HEK293 (cell line): ENCODE results near the gene ANO1.

Experiments used
- CTCF ChIA-PET: fragments of 350-600 bp; formaldehyde crosslinking; extraction: SDS; loops from one replicate; lab custom pipeline; 2021; ENCODE audit warnings: antibody characterized with exemption; lab: Yijun Ruan, JAX
- POLR2A ChIA-PET: fragments of 300-600 bp; formaldehyde crosslinking; extraction: SDS; loops from one replicate; lab custom pipeline; 2020; ENCODE audit warnings: antibody characterized with exemption, inconsistent platforms; lab: Yijun Ruan, JAX
- H3K27ac ChIP-seq: fragments of 200-500 bp; sonication (Bioruptor generic); 2 replicates; pipeline ENCODE4 v1.5.1; 2014; ENCODE audit warnings: low read depth, low read length, control low read depth, inconsistent platforms; ENCODE audit errors: extremely low read depth
- H3K36me3 ChIP-seq, 2 experiments: fragments of 200-500 bp in 1 of 2; sonication (Bioruptor generic) in 1 of 2; 1 replicate in 1 of 2; 2 replicates in 1 of 2; pipeline ENCODE4 v1.5.1; 2014 to 2017; ENCODE audit warnings: inconsistent platforms in 2 of 2, low read length in 2 of 2; ENCODE audit not compliant: control insufficient read depth in 2 of 2, insufficient read depth in 1 of 2
- H3K4me1 ChIP-seq: fragments of 200-500 bp; sonication (Bioruptor generic); 2 replicates; pipeline ENCODE4 v1.5.1; 2014; ENCODE audit warnings: mild to moderate bottlenecking, low read length, inconsistent platforms; ENCODE audit not compliant: control insufficient read depth, insufficient read depth
- H3K4me3 ChIP-seq: 2 replicates; pipeline ENCODE4 v1.5.1; 2011; ENCODE audit warnings: low read depth, mild to moderate bottlenecking, control low read depth, low read length, moderate library complexity
- H3K9me3 ChIP-seq: fragments of 200-500 bp; sonication (Bioruptor generic); 2 replicates; pipeline ENCODE4 v1.5.1; 2014; ENCODE audit warnings: low read depth, low read length, inconsistent platforms; ENCODE audit not compliant: control insufficient read depth, insufficient read depth
- EGR2 ChIP-seq: fragments of 450-650 bp; formaldehyde crosslinking; IDR thresholded peaks from 2 replicates; pipeline ENCODE4 v1.5.1; 2016; ENCODE audit warnings: low read depth, missing biosample characterization, missing genetic modification characterization
- GFI1B ChIP-seq: fragments of 450-650 bp; formaldehyde crosslinking; IDR thresholded peaks from 2 replicates; pipeline ENCODE4 v1.5.1; 2016; ENCODE audit warnings: missing biosample characterization, missing genetic modification characterization
- PBX3 ChIP-seq: sonication (generic); formaldehyde crosslinking; IDR thresholded peaks from 2 replicates; pipeline ENCODE4 v1.8.1; 2022; ENCODE audit warnings: mild to moderate bottlenecking, moderate library complexity, missing genetic modification reagents
- SALL2 ChIP-seq: fragments of 450-650 bp; formaldehyde crosslinking; IDR thresholded peaks from 2 replicates; pipeline ENCODE4 v1.5.0; 2017; ENCODE audit warnings: missing biosample characterization, mild to moderate bottlenecking, missing genetic modification characterization, borderline replicate concordance
- SCRT2 ChIP-seq: fragments of 450-650 bp; formaldehyde crosslinking; IDR thresholded peaks from 2 replicates; pipeline ENCODE4 v1.5.1; 2016; ENCODE audit warnings: missing biosample characterization, missing genetic modification characterization
- SP7 ChIP-seq: fragments of 450-650 bp; formaldehyde crosslinking; IDR thresholded peaks from 2 replicates; pipeline ENCODE4 v1.5.1; 2016; ENCODE audit warnings: missing biosample characterization, missing genetic modification characterization
- ZBTB10 ChIP-seq: fragments of 450-650 bp; formaldehyde crosslinking; IDR thresholded peaks from 2 replicates; pipeline ENCODE4 v1.5.1; 2016; ENCODE audit warnings: missing biosample characterization, missing genetic modification characterization
- ZBTB20 ChIP-seq: fragments of 450-650 bp; formaldehyde crosslinking; IDR thresholded peaks from 2 replicates; pipeline ENCODE4 v1.5.1; 2016; ENCODE audit warnings: missing biosample characterization, missing genetic modification characterization
- ZBTB26 ChIP-seq: fragments of 450-650 bp; formaldehyde crosslinking; optimal IDR thresholded peaks from 2 replicates; pipeline ENCODE3; 2016; ENCODE audit warnings: missing biosample characterization, mild to moderate bottlenecking, missing genetic modification characterization
- ZBTB48 ChIP-seq: fragments of 450-650 bp; formaldehyde crosslinking; IDR thresholded peaks from 2 replicates; pipeline ENCODE4 v1.5.1; 2016; ENCODE audit warnings: missing biosample characterization, missing genetic modification characterization
- ZFP41 ChIP-seq: fragments of 450-650 bp; formaldehyde crosslinking; IDR thresholded peaks from 2 replicates; pipeline ENCODE4 v1.5.1; 2016; ENCODE audit warnings: missing biosample characterization, missing genetic modification characterization, borderline replicate concordance
- ZNF146 ChIP-seq: fragments of 450-650 bp; formaldehyde crosslinking; IDR thresholded peaks from 2 replicates; pipeline ENCODE4 v1.5.1; 2016; ENCODE audit warnings: missing biosample characterization, missing genetic modification characterization
- ZNF174 ChIP-seq: fragments of 450-650 bp; formaldehyde crosslinking; IDR thresholded peaks from 2 replicates; pipeline ENCODE4 v1.5.0; 2017; ENCODE audit warnings: missing biosample characterization, mild to moderate bottlenecking, missing genetic modification characterization
- ZNF394 ChIP-seq: fragments of 450-650 bp; formaldehyde crosslinking; IDR thresholded peaks from 2 replicates; pipeline ENCODE4 v1.5.1; 2016; ENCODE audit warnings: missing biosample characterization, missing genetic modification characterization, mild to moderate bottlenecking, moderate library complexity, borderline replicate concordance
- ZNF629 ChIP-seq: fragments of 450-650 bp; formaldehyde crosslinking; IDR thresholded peaks from 2 replicates; pipeline ENCODE4 v1.5.1; 2017; ENCODE audit warnings: missing biosample characterization, missing genetic modification characterization
- ZNF639 ChIP-seq: fragments of 450-650 bp; formaldehyde crosslinking; IDR thresholded peaks from 2 replicates; pipeline ENCODE4 v1.5.1; 2016; ENCODE audit warnings: missing biosample characterization, missing genetic modification characterization
- ZNF654 ChIP-seq: fragments of 450-650 bp; formaldehyde crosslinking; IDR thresholded peaks from 2 replicates; pipeline ENCODE4 v1.5.1; 2016; ENCODE audit warnings: low read depth, missing biosample characterization, missing genetic modification characterization
- ZNF692 ChIP-seq: fragments of 450-650 bp; formaldehyde crosslinking; IDR thresholded peaks from 2 replicates; pipeline ENCODE4 v1.5.1; 2016; ENCODE audit warnings: missing biosample characterization, missing genetic modification characterization
- ZNF843 ChIP-seq: fragments of 450-650 bp; formaldehyde crosslinking; IDR thresholded peaks from 2 replicates; pipeline ENCODE4 v1.5.1; 2016; ENCODE audit warnings: missing biosample characterization, missing genetic modification characterization
- ZSCAN5A ChIP-seq: fragments of 450-650 bp; formaldehyde crosslinking; IDR thresholded peaks from 2 replicates; pipeline ENCODE4 v1.5.1; 2016; ENCODE audit warnings: missing biosample characterization, missing genetic modification characterization
- TF ChIP-seq, protein P1 (sequence below): fragments of 450-650 bp; formaldehyde crosslinking; IDR thresholded peaks from 2 replicates; pipeline ENCODE4 v1.5.1; 2017; ENCODE audit warnings: missing biosample characterization, missing genetic modification characterization

Gene ANO1

DNA sequence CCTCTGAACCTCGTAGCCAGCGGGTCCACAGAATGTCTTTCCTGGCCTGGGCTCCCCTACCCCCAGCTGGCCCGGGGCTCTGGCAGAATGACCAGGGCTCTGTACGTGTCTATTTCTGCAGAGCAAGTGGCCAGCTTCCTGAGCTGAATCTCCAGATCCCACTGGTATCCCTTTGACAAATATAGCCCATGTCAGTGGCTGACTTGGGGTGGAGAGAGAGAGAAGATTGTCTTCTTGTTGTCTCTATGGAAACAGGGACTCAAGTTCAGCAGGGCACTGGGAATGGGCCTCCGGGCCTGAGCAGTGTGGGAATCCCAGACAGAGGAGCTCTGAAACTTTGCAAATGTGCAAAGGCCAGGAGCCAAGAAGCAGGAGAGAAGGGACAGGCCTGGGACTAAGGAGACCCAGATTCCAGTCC is 33.9 kb downstream of the ANO1 start:
- H3K9me3 ChIP-seq, result no peaks in the 10 kb centered on the region
- H3K36me3 ChIP-seq, result no peaks in the 10 kb centered on the region
- peaks cover 3% of the 10 kb centered on the region; the same call in 1 of the 2 replicates for H3K4me1 ChIP-seq
- CTCF ChIA-PET, result interaction anchor here (0.8 to 1.1 kb wide), 2 partner anchors 193 to 201 kb away, joined by 3 read pairs; no protein-coding TSS in a partner anchor
- TF ChIP-seq, protein P1, sequence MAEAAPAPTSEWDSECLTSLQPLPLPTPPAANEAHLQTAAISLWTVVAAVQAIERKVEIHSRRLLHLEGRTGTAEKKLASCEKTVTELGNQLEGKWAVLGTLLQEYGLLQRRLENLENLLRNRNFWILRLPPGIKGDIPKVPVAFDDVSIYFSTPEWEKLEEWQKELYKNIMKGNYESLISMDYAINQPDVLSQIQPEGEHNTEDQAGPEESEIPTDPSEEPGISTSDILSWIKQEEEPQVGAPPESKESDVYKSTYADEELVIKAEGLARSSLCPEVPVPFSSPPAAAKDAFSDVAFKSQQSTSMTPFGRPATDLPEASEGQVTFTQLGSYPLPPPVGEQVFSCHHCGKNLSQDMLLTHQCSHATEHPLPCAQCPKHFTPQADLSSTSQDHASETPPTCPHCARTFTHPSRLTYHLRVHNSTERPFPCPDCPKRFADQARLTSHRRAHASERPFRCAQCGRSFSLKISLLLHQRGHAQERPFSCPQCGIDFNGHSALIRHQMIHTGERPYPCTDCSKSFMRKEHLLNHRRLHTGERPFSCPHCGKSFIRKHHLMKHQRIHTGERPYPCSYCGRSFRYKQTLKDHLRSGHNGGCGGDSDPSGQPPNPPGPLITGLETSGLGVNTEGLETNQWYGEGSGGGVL, result no peak
- no peak for TF ChIP-seq ZBTB48
- TF ChIP-seq ZBTB20, result peak; percentile 92
- 0 out of 2 replicates have a peak, but pooled peaks have one; percentile 5 for TF ChIP-seq SP7 (tag by site-specific recombination)
- TF ChIP-seq ZSCAN5A (tag by site-specific recombination), result no peak
- TF ChIP-seq ZFP41 (tag by site-specific recombination), result no peak
- TF ChIP-seq ZNF639 (tag by site-specific recombination), result 0 out of 2 replicates have a peak, but pooled peaks have one; percentile 1
- no peak for TF ChIP-seq ZBTB26 (tag by site-specific recombination)
- TF ChIP-seq, all 188 proteins: peak for 3
- Histone ChIP-seq H3K27ac (peak overlapping the region; percentile 11; the same call in 1 of the 2 replicates), H3K4me3 (no peak overlapping the region)
- POLR2A ChIA-PET, result no interaction called here

GRCh38 chr11:70113801-70114200 is 35.7 kb downstream of the ANO1 start:
- H3K4me1 ChIP-seq, result peaks cover 3% of the 10 kb centered on the region; the same call in 1 of the 2 replicates
- CTCF ChIA-PET, result interaction anchor here (1.1 kb wide), 1 partner anchor 19 kb away, joined by 3 read pairs; no protein-coding TSS in a partner anchor

More at GRCh38 chr11:70113801-70114200, 35.7 kb downstream of the ANO1 start:
- no peak for TF ChIP-seq ZNF639 (tag by site-specific recombination)
- TF ChIP-seq EGR2 (tag by site-specific recombination), result no peak
- TF ChIP-seq SCRT2 (tag by site-specific recombination), result no peak
- TF ChIP-seq ZNF843, result no peak
- no peak for TF ChIP-seq ZNF394 (tag by site-specific recombination)
- no peak for TF ChIP-seq PBX3 (CRISPR knock-in tag)
- TF ChIP-seq ZBTB10 (tag by site-specific recombination), result no peak
- TF ChIP-seq GFI1B, result no peak
- no peak for TF ChIP-seq SALL2
- TF ChIP-seq ZNF654 (tag by site-specific recombination), result no peak
- TF ChIP-seq ZNF174 (tag by site-specific recombination), result no peak
- TF ChIP-seq ZNF146 (tag by site-specific recombination), result no peak
- no peak for TF ChIP-seq ZNF629 (tag by site-specific recombination)
- no peak for TF ChIP-seq ZNF692 (tag by site-specific recombination)
- Histone ChIP-seq H3K27ac (no peak overlapping the region), H3K36me3 (no peaks in the 10 kb centered on the region), H3K9me3 (no peaks in the 10 kb centered on the region), H3K4me3 (no peak overlapping the region)
- POLR2A ChIA-PET, result no interaction called here
